Measurements from ENCODE around the gene TOR2A.

DNA sequence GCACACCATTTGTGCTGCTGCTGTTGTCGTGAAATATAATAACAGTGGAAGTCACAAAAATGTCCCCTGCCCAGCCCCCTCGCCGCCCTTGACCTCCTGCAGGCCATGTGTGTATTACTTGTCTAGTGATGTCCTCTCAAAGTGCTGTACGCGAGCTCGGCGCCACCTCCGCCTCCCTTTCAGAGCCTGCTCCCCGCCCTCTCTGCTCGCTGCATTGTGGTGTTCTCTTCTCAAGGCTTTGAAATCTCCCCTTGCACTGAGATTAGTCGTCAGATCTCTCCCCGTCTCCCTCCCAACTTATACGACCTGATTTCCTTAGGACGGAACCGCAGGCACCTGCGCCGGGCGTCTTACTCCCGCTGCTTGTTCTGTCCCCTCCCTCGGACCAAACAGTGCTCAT lies 43.0 kb downstream of the TOR2A start:
- TF ChIP-seq CTCF (conservative IDR thresholded peaks at IDR 0.05) (no peak), EZH2 (IDR thresholded peaks at IDR 0.05; ENCODE audit: low read depth) (no peak)
